Peyer's patch (tissue), 4 donors: Measurements from ENCODE around the gene DSG3. TPM values are rescaled to one million over a fixed set of nuclear protein-coding genes. Genes with fewer than 3 reads are reported as not detected.
A peak's percentile ranks its signal among the peaks of the same experiment; 100 is the strongest.

Experiments
- DNase-seq, 3 donors: peaks; one replicate each; pipeline ENCODE4 v3.0.0-alpha.2; 2017 to 2019
- H3K27ac ChIP-seq, 4 donors: fragments of 200-600 bp; sonication (generic); one replicate each; pipeline ENCODE4 v1.5.1; 2016 to 2019
- H3K27me3 ChIP-seq, 2 donors: fragments of 200-600 bp; sonication (generic); one replicate each; pipeline ENCODE4 v1.5.1; 2019
- H3K36me3 ChIP-seq, 3 donors: fragments of 200-600 bp; sonication (generic); one replicate each; pipeline ENCODE4 v1.5.1; 2016 to 2019
- H3K4me1 ChIP-seq, 4 donors: fragments of 200-600 bp; sonication (generic); one replicate each; pipeline ENCODE4 v1.5.1; 2016 to 2019
- H3K4me3 ChIP-seq, 4 donors: fragments of 200-600 bp; sonication (generic); 1 replicate in 3 of 4; 2 replicates in 1 of 4; pipeline ENCODE4 v1.5.1; 2016 to 2019; ENCODE audit warnings: mild to moderate bottlenecking in 1 of 4
- H3K9me3 ChIP-seq, 4 donors: fragments of 200-600 bp; sonication (generic); one replicate each; pipeline ENCODE4 v1.5.1; 2016 to 2019; ENCODE audit warnings: mild to moderate bottlenecking in 1 of 4
- CTCF ChIP-seq, 6 experiments: fragments of 450-650 bp in 4 of 6; fragments of 200-600 bp in 2 of 6; sonication (generic) in 1 of 6; IDR thresholded peaks; one replicate each; pipeline ENCODE4 v1.5.1; 2017 to 2019; ENCODE audit warnings: antibody characterized with exemption in 6 of 6, mild to moderate bottlenecking in 3 of 6, moderate library complexity in 1 of 6
- POLR2A ChIP-seq, 2 donors: fragments of 450-650 bp; IDR thresholded peaks; one replicate each; pipeline ENCODE4 v1.5.1; 2017; ENCODE audit warnings: antibody characterized with exemption in 2 of 2, mild to moderate bottlenecking in 2 of 2, moderate library complexity in 2 of 2
- total RNA-seq, 4 donors: library from RNA; depleted of rRNA; stranded (reverse); fragments of >200 nt; gene quantifications; one replicate each; pipeline ENCODE4 v1.1.0, GENCODE V29; 2016

DSG3 gene
- total RNA-seq, 4 donors from 2014 or later: 3.7 to 11.4 (median 11.0) TPM; not detected in 1

GRCh38 chr18:31512203-31512764, 64.7 kb downstream of the DSG3 start:
- TF ChIP-seq POLR2A (IDR thresholded peaks at IDR 0.05) (peak in 1 of 2 donors; percentile 39), CTCF (IDR thresholded peaks at IDR 0.05) (peak in 1 of 6 experiments; percentile 1)
- H3K27me3 ChIP-seq: no peaks in the 10 kb centered on the region
- H3K4me1 ChIP-seq: peaks cover 0 to 13% (median 0%) of the 10 kb centered on the region in 4 donors
- peak in 2 of 3 donors; percentile 81 to 90 for DNase-seq
- H3K36me3 ChIP-seq: no peaks in the 10 kb centered on the region
- H3K27ac ChIP-seq: peak overlapping the region in 3 of 4 donors; percentile 48 to 69 (median 57)
- no peak overlapping the region for H3K4me3 ChIP-seq
- H3K9me3 ChIP-seq: no peaks in the 10 kb centered on the region

- peak overlapping the region in 2 of 4 donors; percentile 57 to 69 for H3K27ac ChIP-seq
- TF ChIP-seq POLR2A (IDR thresholded peaks at IDR 0.05) (no peak), CTCF (IDR thresholded peaks at IDR 0.05) (peak in 2 of 6 experiments; percentile 9 to 29)
- no peak overlapping the region for H3K4me3 ChIP-seq
- H3K4me1 ChIP-seq: peaks cover 0 to 13% (median 0%) of the 10 kb centered on the region in 4 donors
- H3K36me3 ChIP-seq: no peaks in the 10 kb centered on the region
- H3K9me3 ChIP-seq: no peaks in the 10 kb centered on the region
- H3K27me3 ChIP-seq: no peaks in the 10 kb centered on the region
- DNase-seq: peak in 1 of 3 donors; percentile 56
Measured at GRCh38 chr18:31513189-31513935, 65.8 kb downstream of the DSG3 start.

GRCh38 chr18:31516437-31516836, 68.9 kb downstream of the DSG3 start:
- H3K36me3 ChIP-seq: peaks cover 0 to 9% (median 0%) of the 10 kb centered on the region in 3 donors
- TF ChIP-seq CTCF (IDR thresholded peaks at IDR 0.05): no peak
- no peak for TF ChIP-seq POLR2A (IDR thresholded peaks at IDR 0.05)
- H3K27ac ChIP-seq: no peak overlapping the region
- H3K4me1 ChIP-seq: peaks cover 0 to 9% (median 0%) of the 10 kb centered on the region in 4 donors
- no peaks in the 10 kb centered on the region for H3K9me3 ChIP-seq
- no peak overlapping the region for H3K4me3 ChIP-seq
- no peak for DNase-seq
- H3K27me3 ChIP-seq: no peaks in the 10 kb centered on the region

GRCh38 chr18:31526374-31526773, 78.8 kb downstream of the DSG3 start:
- Histone ChIP-seq H3K27ac (no peak overlapping the region), H3K9me3 (no peaks in the 10 kb centered on the region), H3K36me3 (peaks cover 0 to 25% (median 0%) of the 10 kb centered on the region in 3 donors), H3K27me3 (no peaks in the 10 kb centered on the region), H3K4me1 (no peaks in the 10 kb centered on the region), H3K4me3 (no peak overlapping the region)
- DNase-seq: no peak
- TF ChIP-seq POLR2A (IDR thresholded peaks at IDR 0.05): no peak
- no peak for TF ChIP-seq CTCF (IDR thresholded peaks at IDR 0.05)

Other genes starting within 250 kb of the DSG3 start
- gene DSG1, start 129.6 kb upstream of the DSG3 start, total RNA-seq: under 1 TPM in 2 of 4 donors, not detected in 2; 0.27 to 0.38 TPM
- under 1 TPM in 2 of 4 donors, not detected in 2; 0.35 to 0.38 TPM for gene DSG4, start 71.0 kb upstream of the DSG3 start, total RNA-seq
- 100 to 1,000 TPM in 3 of 4 donors, 10 to 100 TPM in 1; 19.8 to 173 (median 128) TPM for gene DSG2, start 50.4 kb downstream of the DSG3 start, total RNA-seq
- 1 to 10 TPM in 1 of 4 donors, not detected in 3; 2.5 TPM for gene TTR, start 144.1 kb downstream of the DSG3 start, total RNA-seq
- gene B4GALT6, start 236.8 kb downstream of the DSG3 start, total RNA-seq: 10 to 100 TPM in 1 of 4 donors, 1 to 10 TPM in 3; 5.0 to 20.7 (median 6.0) TPM